Lower lobe of right lung (tissue), 2 donors: ENCODE data around the gene SCAPER. TPM values are rescaled to one million over a fixed set of nuclear protein-coding genes. Genes with fewer than 3 reads are reported as not detected.
A peak's percentile ranks its signal among the peaks of the same experiment; 100 is the strongest.

ENCODE experiments used
- ATAC-seq, 2 donors: fragments of 200-7000 bp; cut with Tn5 transposase; one replicate each; pipeline ENCODE4 v1.9.1; 2020 to 2022; ENCODE audit warnings: mild to moderate bottlenecking in 2 of 2, moderate library complexity in 2 of 2
- DNase-seq: peaks from one replicate; pipeline ENCODE4 v3.0.0-alpha.2; 2020
- H3K27ac ChIP-seq: fragments of 200-600 bp; one replicate; pipeline ENCODE4 v1.8.0; 2022
- H3K27me3 ChIP-seq: fragments of 200-600 bp; one replicate; pipeline ENCODE4 v1.8.0; 2022; ENCODE audit warnings: low read depth
- H3K36me3 ChIP-seq: fragments of 200-600 bp; one replicate; pipeline ENCODE4 v1.8.0; 2022; ENCODE audit warnings: mild to moderate bottlenecking
- H3K4me1 ChIP-seq: fragments of 200-600 bp; one replicate; pipeline ENCODE4 v1.8.0; 2022
- H3K4me3 ChIP-seq: fragments of 200-600 bp; one replicate; pipeline ENCODE4 v1.8.0; 2022; ENCODE audit warnings: mild to moderate bottlenecking
- H3K9me3 ChIP-seq: fragments of 200-600 bp; one replicate; pipeline ENCODE4 v1.8.0; 2022
- intact Hi-C: fragments of 100-400 bp; cut with DNase I; formaldehyde crosslinking; loops from one replicate; pipeline ENCODE4 v1.11.0; 2022
- total RNA-seq: library from RNA; stranded (reverse); fragmentation: NEBNext Ultra II Directional; extraction: Animal tissue kit (Norgen Biotek cat#: 25700); gene quantifications from one replicate; pipeline ENCODE4 v1.2.1, GENCODE V29; 2021
- TF ChIP-seq, protein P1 (sequence below): fragments of 200-600 bp; IDR thresholded peaks from one replicate; pipeline ENCODE4 v1.8.0; 2022; ENCODE audit warnings: antibody characterized with exemption, mild to moderate bottlenecking
- donor health status: DM: no; HTN: yes; CAD: no; lungs with severe emphysema.

SCAPER gene
- total RNA-seq, 1 donor from 2014 or later, result 34.2 TPM

GRCh38 chr15:76426941-76427340, 478.2 kb downstream of the SCAPER start:
- intact Hi-C loops, result no loop called here

DNA sequence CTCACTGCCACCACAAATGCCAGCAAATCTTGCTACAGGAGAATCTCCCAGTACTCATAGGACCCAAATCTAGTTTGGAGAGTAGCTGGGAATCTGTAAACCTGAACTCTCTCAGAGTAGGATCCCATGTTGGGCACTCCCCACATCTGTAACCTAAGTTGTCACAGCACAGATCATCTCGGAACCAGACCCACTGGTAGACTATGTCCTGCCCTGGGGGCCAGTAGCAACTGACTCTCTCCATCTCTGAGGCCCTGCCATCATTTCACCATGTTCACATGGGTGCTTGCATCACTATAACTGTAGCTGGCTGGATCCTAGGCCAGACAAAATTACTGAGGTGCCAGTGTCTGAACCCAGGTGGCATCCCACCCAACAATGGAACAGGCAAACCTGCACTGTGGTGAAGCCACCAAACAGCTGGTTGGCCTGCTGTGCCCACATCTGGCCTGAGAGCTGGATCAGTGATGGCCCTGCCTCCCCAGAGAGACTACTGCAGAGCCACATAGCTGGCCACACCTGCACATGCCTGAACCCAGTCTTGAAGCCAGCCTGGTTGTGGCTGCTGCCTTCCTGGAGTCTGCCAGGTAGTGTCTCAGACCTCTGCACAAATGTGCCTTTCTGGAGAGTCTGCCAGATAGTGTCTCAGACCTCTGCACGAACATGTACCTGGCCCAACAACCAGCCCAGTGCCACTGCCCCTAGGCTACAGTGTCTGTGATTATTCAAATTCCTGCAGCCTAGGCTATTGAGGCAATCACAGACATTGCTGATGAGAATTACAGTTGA, 486.6 kb downstream of the SCAPER start:
- H3K27ac ChIP-seq, result no peak overlapping the region
- TF ChIP-seq, protein P1, sequence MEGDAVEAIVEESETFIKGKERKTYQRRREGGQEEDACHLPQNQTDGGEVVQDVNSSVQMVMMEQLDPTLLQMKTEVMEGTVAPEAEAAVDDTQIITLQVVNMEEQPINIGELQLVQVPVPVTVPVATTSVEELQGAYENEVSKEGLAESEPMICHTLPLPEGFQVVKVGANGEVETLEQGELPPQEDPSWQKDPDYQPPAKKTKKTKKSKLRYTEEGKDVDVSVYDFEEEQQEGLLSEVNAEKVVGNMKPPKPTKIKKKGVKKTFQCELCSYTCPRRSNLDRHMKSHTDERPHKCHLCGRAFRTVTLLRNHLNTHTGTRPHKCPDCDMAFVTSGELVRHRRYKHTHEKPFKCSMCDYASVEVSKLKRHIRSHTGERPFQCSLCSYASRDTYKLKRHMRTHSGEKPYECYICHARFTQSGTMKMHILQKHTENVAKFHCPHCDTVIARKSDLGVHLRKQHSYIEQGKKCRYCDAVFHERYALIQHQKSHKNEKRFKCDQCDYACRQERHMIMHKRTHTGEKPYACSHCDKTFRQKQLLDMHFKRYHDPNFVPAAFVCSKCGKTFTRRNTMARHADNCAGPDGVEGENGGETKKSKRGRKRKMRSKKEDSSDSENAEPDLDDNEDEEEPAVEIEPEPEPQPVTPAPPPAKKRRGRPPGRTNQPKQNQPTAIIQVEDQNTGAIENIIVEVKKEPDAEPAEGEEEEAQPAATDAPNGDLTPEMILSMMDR, result no peak
- DNase-seq (no peak), ATAC-seq (no peak)
- H3K9me3 ChIP-seq, result no peaks in the 10 kb centered on the region
- no peak overlapping the region for H3K4me3 ChIP-seq
- no peaks in the 10 kb centered on the region for H3K36me3 ChIP-seq
- intact Hi-C loops, result no loop called here
- H3K4me1 ChIP-seq, result no peaks in the 10 kb centered on the region
- H3K27me3 ChIP-seq, result no peaks in the 10 kb centered on the region

More at GRCh38 chr15:76426941-76427340, 478.2 kb downstream of the SCAPER start:
- Histone ChIP-seq H3K9me3 (no peaks in the 10 kb centered on the region), H3K27ac (no peak overlapping the region), H3K36me3 (peaks cover 3% of the 10 kb centered on the region), H3K27me3 (no peaks in the 10 kb centered on the region), H3K4me1 (no peaks in the 10 kb centered on the region), H3K4me3 (no peak overlapping the region)
- DNase-seq (no peak), ATAC-seq (no peak)
- TF ChIP-seq, protein P1, result no peak

- Histone ChIP-seq H3K9me3 (no peaks in the 10 kb centered on the region), H3K27ac (no peak overlapping the region)
Measured at GRCh38 chr15:76401285-76401684, 503.9 kb downstream of the SCAPER start.

DNA sequence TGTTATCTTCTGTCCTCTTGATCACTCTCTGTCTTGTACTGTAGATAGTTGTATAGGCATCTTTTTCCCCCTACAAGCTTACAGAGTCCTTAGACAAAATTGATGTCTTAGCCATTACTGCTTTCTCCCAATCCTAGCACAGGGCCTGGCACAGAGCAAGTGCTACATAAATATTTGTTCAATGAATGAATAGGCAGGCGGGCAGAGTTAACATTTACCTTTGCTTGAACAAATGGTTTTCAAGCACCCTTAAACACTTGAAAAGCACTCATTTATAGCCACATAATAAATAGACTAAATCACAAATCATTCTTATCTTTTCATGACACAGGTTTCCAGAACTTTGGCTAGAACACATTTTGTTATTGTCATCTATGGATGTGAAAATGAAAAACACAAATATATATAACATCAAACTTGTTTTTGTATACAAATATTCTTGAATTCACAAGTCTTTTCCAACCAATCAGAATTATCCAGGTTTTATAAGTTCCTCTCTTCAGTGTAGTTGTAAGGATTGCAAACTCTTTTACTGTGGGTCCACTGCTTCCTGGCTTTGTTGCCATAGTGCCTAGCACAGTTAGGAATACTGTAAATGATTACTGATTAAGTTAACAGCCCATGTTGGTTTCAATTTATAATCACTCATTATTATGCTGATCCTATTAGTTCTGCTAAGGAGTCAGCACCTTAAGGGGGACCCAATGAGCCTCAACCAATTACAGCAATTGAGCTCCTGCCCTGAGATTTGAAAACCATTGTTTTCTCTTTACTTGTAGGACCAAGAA, 506.6 kb downstream of the SCAPER start:
- Histone ChIP-seq H3K36me3 (peaks cover 14% of the 10 kb centered on the region), H3K27me3 (no peaks in the 10 kb centered on the region), H3K27ac (no peak overlapping the region), H3K4me1 (peaks cover 3% of the 10 kb centered on the region), H3K4me3 (no peak overlapping the region), H3K9me3 (no peaks in the 10 kb centered on the region)
- DNase-seq (no peak), ATAC-seq (peak; percentile 90 to 98)
- TF ChIP-seq, protein P1, result no peak
- intact Hi-C loops, result no loop called here

More at GRCh38 chr15:76401285-76401684, 503.9 kb downstream of the SCAPER start:
- Histone ChIP-seq H3K4me1 (peaks cover 3% of the 10 kb centered on the region), H3K27me3 (no peaks in the 10 kb centered on the region), H3K4me3 (no peak overlapping the region), H3K36me3 (peaks cover 18% of the 10 kb centered on the region)
- ATAC-seq (no peak), DNase-seq (no peak)
- TF ChIP-seq, protein P1, result no peak
- intact Hi-C loops, result no loop called here

DNA sequence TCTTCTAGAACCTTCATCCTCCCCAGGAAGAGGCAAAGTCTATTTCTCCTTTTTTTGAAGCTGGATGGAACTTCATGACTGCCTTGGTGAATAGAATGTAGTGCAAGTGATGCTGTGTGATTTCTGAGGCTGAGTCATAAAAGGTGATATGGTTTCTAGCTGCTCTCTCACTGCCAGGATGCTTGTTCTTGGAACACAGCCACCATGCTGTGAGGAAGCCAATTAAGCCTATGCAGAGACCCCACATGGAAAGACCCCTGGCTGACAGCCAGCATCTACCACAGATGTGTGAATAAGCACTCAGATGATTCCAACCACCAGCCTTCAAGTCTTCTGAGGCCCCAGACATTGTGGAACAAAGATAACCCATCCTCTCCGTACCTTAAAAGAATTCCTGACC, 511.5 kb downstream of the SCAPER start:
- TF ChIP-seq, protein P1, result no peak
- no peaks in the 10 kb centered on the region for H3K27me3 ChIP-seq
- DNase-seq, result no peak
- no peak for ATAC-seq
- no peaks in the 10 kb centered on the region for H3K36me3 ChIP-seq
- H3K9me3 ChIP-seq, result no peaks in the 10 kb centered on the region
- intact Hi-C loops, result no loop called here
- H3K4me1 ChIP-seq, result peaks cover 3% of the 10 kb centered on the region
- no peak overlapping the region for H3K4me3 ChIP-seq
- H3K27ac ChIP-seq, result no peak overlapping the region
